Endothelial cell of umbilical vein (primary cell): ENCODE data around the gene FSD1L. TPM values are rescaled to one million over a fixed set of nuclear protein-coding genes. Genes with fewer than 3 reads are reported as not detected.

ENCODE experiments used
- BruUV-seq: library from RNA; stranded (reverse); fragments of 400-500 nt; replicated peaks from 2 replicates; lab custom pipeline; 2021; lab: Mats Ljungman, UMichigan
- CTCF ChIA-PET: fragments of 300-600, 350-600 bp; sonication (Branson Sonifier 250); formaldehyde crosslinking; loops from one replicate; lab custom pipeline; 2021; ENCODE audit warnings: antibody characterized with exemption, inconsistent platforms; lab: Charles Lee
- POLR2A ChIA-PET: fragments of 300-600, 350-600 bp; sonication (Branson Sonifier 250); formaldehyde crosslinking; loops from one replicate; lab custom pipeline; 2021; ENCODE audit warnings: antibody characterized with exemption, inconsistent platforms; lab: Charles Lee
- DNase-seq: peaks from one replicate; pipeline ENCODE4 v3.0.0-alpha.2; 2011; ENCODE audit warnings: low read depth, low spot score
- FAIRE-seq: peaks from 2 replicates; lab custom pipeline; 2011; peaks lifted over from hg19 to GRCh38; lab: Jason Lieb, UNC
- H2AFZ ChIP-seq: 2 replicates; pipeline ENCODE4 v1.6.0; 2012; ENCODE audit warnings: low read depth, low read length, control low read depth, inconsistent platforms
- H3K27ac ChIP-seq: 2 replicates; pipeline ENCODE4 v1.5.1; 2011; ENCODE audit warnings: low read depth, mild to moderate bottlenecking, control low read depth, low read length, moderate library complexity; ENCODE audit not compliant: insufficient read depth
- H3K27me3 ChIP-seq, 2 experiments: 2 replicates each; pipeline versions ENCODE4 v1.6.0 to v1.6.1; 2011; ENCODE audit warnings: low read length in 2 of 2, mixed read lengths in 1 of 2; ENCODE audit not compliant: control insufficient read depth in 2 of 2, insufficient read depth in 2 of 2
- H3K36me3 ChIP-seq, 2 experiments: 2 replicates in 1 of 2; 3 replicates in 1 of 2; pipeline ENCODE4 v1.5.1; 2011; ENCODE audit warnings: low read length in 2 of 2, mild to moderate bottlenecking in 1 of 2, moderate library complexity in 1 of 2; ENCODE audit not compliant: control insufficient read depth in 2 of 2, insufficient read depth in 2 of 2; ENCODE audit errors: extremely low read depth in 1 of 2
- H3K4me1 ChIP-seq: 3 replicates; pipeline ENCODE4 v1.5.1; 2011; ENCODE audit warnings: mild to moderate bottlenecking, low read length; ENCODE audit not compliant: control insufficient read depth, insufficient read depth; ENCODE audit errors: extremely low read depth
- H3K4me2 ChIP-seq: 2 replicates; pipeline ENCODE4 v1.6.1; 2011; ENCODE audit warnings: low read length, control low read depth, mixed read lengths; ENCODE audit not compliant: insufficient read depth
- H3K4me3 ChIP-seq, 3 experiments: fragments of 200-600 bp in 1 of 3; sonication (generic), shearing (Covaris generic) in 1 of 3; replicated peaks in 1 of 3; 2 replicates each; pipeline ENCODE4 v1.5.1; 2011 to 2016; ENCODE audit warnings: control low read depth in 3 of 3, low read length in 3 of 3, mild to moderate bottlenecking in 2 of 3, inconsistent platforms in 1 of 3, low read depth in 1 of 3, moderate library complexity in 1 of 3; ENCODE audit not compliant: insufficient read depth in 1 of 3
- H3K79me2 ChIP-seq: 2 replicates; pipeline ENCODE4 v1.6.0; 2012; ENCODE audit warnings: low read length, inconsistent platforms; ENCODE audit not compliant: control insufficient read depth, insufficient read depth
- H3K9ac ChIP-seq: replicated peaks from 2 replicates; pipeline ENCODE3; 2011; ENCODE audit warnings: low read length, control low read depth; ENCODE audit not compliant: insufficient read depth; ENCODE audit errors: extremely low read depth
- H3K9me1 ChIP-seq: replicated peaks from 3 replicates; pipeline ENCODE4 v1.6.0; 2011; ENCODE audit warnings: mild to moderate bottlenecking, low read length; ENCODE audit not compliant: control insufficient read depth, insufficient read depth; ENCODE audit errors: extremely low read depth
- H3K9me3 ChIP-seq: replicated peaks from 2 replicates; pipeline ENCODE4 v1.5.1; 2012; ENCODE audit warnings: low read length, inconsistent platforms; ENCODE audit not compliant: control insufficient read depth, insufficient read depth
- H4K20me1 ChIP-seq: replicated peaks from 2 replicates; pipeline ENCODE3; 2011; ENCODE audit warnings: mild to moderate bottlenecking, low read length; ENCODE audit not compliant: control insufficient read depth, insufficient read depth; ENCODE audit errors: extremely low read depth
- CTCF ChIP-seq, 2 donors: IDR thresholded peaks; 1 replicate in 1 of 2; 2 replicates in 1 of 2; pipeline ENCODE4 v1.5.1; 2011; ENCODE audit warnings: low read length in 2 of 2, mild to moderate bottlenecking in 2 of 2, moderate library complexity in 2 of 2, control low read depth in 1 of 2, inconsistent platforms in 1 of 2, low read depth in 1 of 2; ENCODE audit not compliant: insufficient read depth in 1 of 2; ENCODE audit errors: extremely low read depth in 1 of 2
- EZH2 ChIP-seq: IDR thresholded peaks from 2 replicates; pipeline ENCODE4 v1.6.1; 2012; ENCODE audit warnings: borderline replicate concordance, low read depth, mild to moderate bottlenecking, moderate library complexity, low read length, inconsistent platforms; ENCODE audit not compliant: severe bottlenecking
- FOS ChIP-seq: IDR thresholded peaks from 2 replicates; pipeline ENCODE4 v1.6.1; 2011; ENCODE audit warnings: mild to moderate bottlenecking, low read length, moderate library complexity, borderline replicate concordance; ENCODE audit not compliant: insufficient read depth
- GATA2 ChIP-seq: IDR thresholded peaks from 2 replicates; pipeline ENCODE4 v1.7.0; 2011; ENCODE audit warnings: low read depth, mild to moderate bottlenecking, moderate library complexity, mixed read lengths, low read length; ENCODE audit not compliant: insufficient read length, insufficient read depth
- JUN ChIP-seq: IDR thresholded peaks from 2 replicates; pipeline ENCODE4 v1.6.1; 2011; ENCODE audit warnings: borderline replicate concordance, low read depth; ENCODE audit not compliant: insufficient read length, insufficient read depth
- MAX ChIP-seq: IDR thresholded peaks from 2 replicates; pipeline ENCODE4 v1.6.1; 2011; ENCODE audit not compliant: insufficient read depth, insufficient read length
- MYC ChIP-seq: IDR thresholded peaks from one replicate; pipeline ENCODE4 v1.6.1; 2011; ENCODE audit warnings: mild to moderate bottlenecking, low read depth, low read length
- POLR2A ChIP-seq: IDR thresholded peaks from 2 replicates; pipeline ENCODE4 v1.6.1; 2012; ENCODE audit warnings: low read depth, mild to moderate bottlenecking, control low read depth, low read length
- POLR2AphosphoS5 ChIP-seq: IDR thresholded peaks from 2 replicates; pipeline ENCODE4 v1.6.1; 2012; ENCODE audit warnings: low read depth, mild to moderate bottlenecking, control low read depth, low read length, moderate library complexity; ENCODE audit not compliant: insufficient read depth
- dilution Hi-C: fragments of 300-500 bp; cut with MboI; formaldehyde crosslinking; loops from one replicate; pipeline ENCODE4 v1.15.0; 2019; ENCODE audit warnings: low sequenced_read_pairs; ENCODE audit not compliant: extremely low pct_ligation_motif_present
- intact Hi-C: fragments of 100-400 bp; cut with micrococcal nuclease; formaldehyde crosslinking; loops from one replicate; pipeline ENCODE4 v1.10.0; 2022
- polyA plus RNA-seq, 4 experiments: library from polyadenylated mRNA; depleted of rRNA in 3 of 4; stranded (reverse) in 3 of 4; unstranded in 1 of 4; fragments of >200 nt; gene quantifications; 2 replicates each; pipeline versions ENCODE4 v1.2.1 to v1.2.3, GENCODE V29; 2011 to 2012; ENCODE audit warnings: missing spikeins in 1 of 4
- total RNA-seq: library from RNA; stranded (reverse); gene quantifications from 2 replicates; pipeline ENCODE4 v1.2.3, GENCODE V29; 2021

The FSD1L gene
- total and polyA plus RNA-seq, 2 donors (not counting 3 experiments of a cell fraction or from before 2014, with no cell fraction given): 0.69 to 8.5 TPM

GRCh38 chr9:105421864-105422263 lies 26.0 kb upstream of the FSD1L start:
- BruUV-seq: no TSS peak
- Histone ChIP-seq H3K36me3 (no peaks in the 10 kb centered on the region), H3K27me3 (no peaks in the 10 kb centered on the region), H3K27ac (no peak overlapping the region), H3K9me3 (no peaks in the 10 kb centered on the region), H3K9me1 (no peaks in the 10 kb centered on the region), H3K4me3 (no peak overlapping the region), H3K9ac (no peak overlapping the region), H4K20me1 (no peaks in the 10 kb centered on the region), H3K4me1 (no peaks in the 10 kb centered on the region), H3K79me2 (no peaks in the 10 kb centered on the region), H2AFZ (no peak overlapping the region), H3K4me2 (no peak overlapping the region)
- no peak for FAIRE-seq
- intact Hi-C loops (no loop called here), dilution Hi-C loops (no loop called here)
- POLR2A ChIA-PET: no interaction called here
- TF ChIP-seq POLR2AphosphoS5 (no peak), GATA2 (no peak), MYC (no peak), EZH2 (no peak), MAX (no peak), FOS (no peak), JUN (no peak), CTCF (IDR thresholded peaks at IDR 0.05; ENCODE audit: extremely low read depth in 1 of 2, insufficient read depth in 1 of 2, low read depth in 1 of 2, low read length in 2 of 2) (no peak), POLR2A (no peak)
- DNase-seq: no peak
- CTCF ChIA-PET: no interaction called here
